NCI-H446 (cell line): ENCODE data around the gene GUCY1B1.
"Not testable (repeated sequence)": the region's sequence is repeated elsewhere in the genome, so short reads cannot be mapped to it uniquely, and the experiment has no call there.

Experiments used
- DNase-seq, 2 experiments: peaks; one replicate each; lab custom pipeline; 2025; lab: John Stamatoyannopoulos, UW

GUCY1B1 gene

GRCh38 chr4:155761916-155762315 is 3.1 kb downstream of the GUCY1B1 start:
- no peak for DNase-seq

GRCh38 chr4:155762334-155762733 is 3.5 kb downstream of the GUCY1B1 start:
- DNase-seq = no peak

- DNase-seq = no peak
Observed at GRCh38 chr4:155763551-155763950, 4.7 kb downstream of the GUCY1B1 start.

- DNase-seq = no peak
Observed at GRCh38 chr4:155765149-155765548, 6.3 kb downstream of the GUCY1B1 start.

- DNase-seq = no peak
Observed at GRCh38 chr4:155766622-155767021, 7.8 kb downstream of the GUCY1B1 start.

- DNase-seq = no peak
Observed at GRCh38 chr4:155768370-155768769, 9.5 kb downstream of the GUCY1B1 start.

- DNase-seq = no peak
Observed at GRCh38 chr4:155769090-155769489, 10.3 kb downstream of the GUCY1B1 start.

GRCh38 chr4:155772459-155773195 is 13.8 kb downstream of the GUCY1B1 start:
- peak in 1 of 2 experiments; percentile 10 for DNase-seq

- DNase-seq = no peak
Observed at GRCh38 chr4:155773196-155773800, 14.5 kb downstream of the GUCY1B1 start.

- no peak for DNase-seq
Observed at GRCh38 chr4:155774033-155774432, 15.2 kb downstream of the GUCY1B1 start.

- peak in 1 of 2 experiments; percentile 41 for DNase-seq
Observed at GRCh38 chr4:155777971-155778735, 19.3 kb downstream of the GUCY1B1 start.

- DNase-seq = no peak
Observed at GRCh38 chr4:155780775-155781174, 22.0 kb downstream of the GUCY1B1 start.

- DNase-seq = no peak
Observed at GRCh38 chr4:155781249-155781831, 22.5 kb downstream of the GUCY1B1 start.

- no peak for DNase-seq
Observed at GRCh38 chr4:155784637-155785036, 25.8 kb downstream of the GUCY1B1 start.

GRCh38 chr4:155785828-155786227 is 27.0 kb downstream of the GUCY1B1 start:
- DNase-seq = no peak

- DNase-seq = peak; percentile 40 to 72
Observed at GRCh38 chr4:155787113-155787710, 28.4 kb downstream of the GUCY1B1 start.

GRCh38 chr4:155789391-155789790 is 30.6 kb downstream of the GUCY1B1 start:
- DNase-seq = no peak

- no peak for DNase-seq
Observed at GRCh38 chr4:155789982-155790381, 31.2 kb downstream of the GUCY1B1 start.

GRCh38 chr4:155794589-155795236 is 35.9 kb downstream of the GUCY1B1 start:
- no peak for DNase-seq

- DNase-seq = no peak
Observed at GRCh38 chr4:155795991-155796390, 37.2 kb downstream of the GUCY1B1 start.

- not testable (repeated sequence) for DNase-seq
Observed at GRCh38 chr4:155797581-155797980, 38.8 kb downstream of the GUCY1B1 start.
